Lung (tissue), 12 donors: ENCODE data around the gene PTTG1. TPM values are rescaled to one million over a fixed set of nuclear protein-coding genes. Genes with fewer than 3 reads are reported as not detected.
A peak's percentile ranks its signal among the peaks of the same experiment; 100 is the strongest.

ENCODE experiments used
- ATAC-seq: fragments of 200-7000 bp; cut with Tn5 transposase; one replicate; pipeline ENCODE4 v1.9.1; 2020; ENCODE audit warnings: moderate number of reproducible peaks; ENCODE audit not compliant: insufficient read depth, low FRiP score
- DNase-seq, 3 donors: peaks; one replicate each; pipeline ENCODE4 v3.0.0-alpha.2; 2013 to 2017
- H3K27ac ChIP-seq, 2 donors: one replicate each; pipeline ENCODE4 v1.5.1; 2013; ENCODE audit warnings: mild to moderate bottlenecking in 2 of 2, moderate library complexity in 2 of 2, control low read depth in 1 of 2, inconsistent platforms in 1 of 2, low read depth in 1 of 2, low read length in 1 of 2
- H3K27me3 ChIP-seq, 3 donors: one replicate each; pipeline ENCODE4 v1.5.1; 2013; ENCODE audit warnings: low read length in 2 of 3; ENCODE audit not compliant: control insufficient read depth in 3 of 3, insufficient read depth in 3 of 3
- H3K36me3 ChIP-seq, 4 donors: one replicate each; pipeline ENCODE4 v1.5.1; 2013; ENCODE audit warnings: low read length in 4 of 4, mild to moderate bottlenecking in 1 of 4, moderate library complexity in 1 of 4; ENCODE audit not compliant: control insufficient read depth in 4 of 4, insufficient read depth in 4 of 4
- H3K4me1 ChIP-seq, 5 donors: one replicate each; pipeline ENCODE4 v1.5.1; 2013; ENCODE audit warnings: low read length in 5 of 5, mild to moderate bottlenecking in 2 of 5, moderate library complexity in 1 of 5; ENCODE audit not compliant: control insufficient read depth in 5 of 5, insufficient read depth in 5 of 5
- H3K4me3 ChIP-seq: one replicate; pipeline ENCODE4 v1.5.1; 2013; ENCODE audit warnings: mild to moderate bottlenecking, control low read depth, moderate library complexity
- H3K9ac ChIP-seq, 2 donors: one replicate each; pipeline ENCODE4 v1.5.1; 2013; ENCODE audit warnings: low read length in 2 of 2, control low read depth in 1 of 2; ENCODE audit not compliant: insufficient read depth in 1 of 2
- H3K9me3 ChIP-seq, 4 donors: one replicate each; pipeline ENCODE4 v1.5.1; 2013; ENCODE audit warnings: low read length in 3 of 4, mild to moderate bottlenecking in 1 of 4, moderate library complexity in 1 of 4; ENCODE audit not compliant: control insufficient read depth in 4 of 4, insufficient read depth in 3 of 4
- WGBS, 2 donors: extraction: QIAGEN DNeasy Blood & Tissue Kit; methylation state at CpG; one replicate each; pipeline ENCODE4 v1.1.7; 2013; 5-methylcytosine and 5-hydroxymethylcytosine counted together
- polyA plus RNA-seq, 2 donors: library from polyadenylated mRNA; stranded (reverse); fragments of 200-250 nt; gene quantifications; one replicate each; pipeline ENCODE4 v1.2.1, GENCODE V29; 2013
- total RNA-seq, 2 donors: library from RNA; depleted of rRNA in 1 of 2; stranded (reverse); fragments of >200 nt in 1 of 2; gene quantifications; one replicate each; pipeline ENCODE4 v1.2.1, GENCODE V29; 2014 to 2021
- TF ChIP-seq, protein P1 (sequence below): IDR thresholded peaks from 2 replicates; pipeline ENCODE4 v1.5.1; 2012; ENCODE audit warnings: mild to moderate bottlenecking; ENCODE audit errors: control extremely low read depth, extremely low read depth
- donor health status: control.
- donor health status: control.
- donor health status: Bipolar disorder and iron deficiency.
- donor health status: healthy.
- donor health status: DM: yes; HTN: yes; CAD: no.

Gene PTTG1
- total and polyA plus RNA-seq, 4 donors = 4.0 to 29.2 (median 15.4) TPM

DNA sequence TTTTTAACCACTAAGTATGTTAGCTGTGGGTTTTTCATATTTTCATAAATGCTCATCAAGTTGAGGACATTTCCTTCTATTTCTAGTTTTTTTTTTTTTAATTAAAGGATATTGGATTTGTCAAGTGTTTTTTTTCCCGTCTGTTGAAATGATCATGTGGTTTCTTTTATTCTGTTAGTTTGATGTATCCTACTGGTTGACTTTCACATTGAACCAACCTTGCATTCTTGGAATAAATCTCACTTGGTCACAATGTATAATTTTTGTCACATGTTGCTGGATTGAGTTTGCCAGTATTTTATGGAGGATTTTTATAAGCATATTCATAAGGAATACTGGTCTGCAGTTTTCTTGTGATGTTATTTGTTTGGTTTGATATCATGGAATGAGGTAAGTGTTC lies 34.2 kb upstream of the PTTG1 start:
- H3K36me3 ChIP-seq = peaks cover 0 to 4% (median 0%) of the 10 kb centered on the region in 4 donors
- no peaks in the 10 kb centered on the region for H3K27me3 ChIP-seq
- H3K4me3 ChIP-seq = no peak overlapping the region
- DNase-seq = no peak
- peaks cover 0 to 6% (median 2%) of the 10 kb centered on the region in 4 donors for H3K9me3 ChIP-seq
- H3K4me1 ChIP-seq = no peaks in the 10 kb centered on the region
- WGBS, 2 donors = 84 to 91% methylated on average over 1 of the region's 1 CpG
- H3K27ac ChIP-seq = no peak overlapping the region
- ATAC-seq = no peak
- no peak overlapping the region for H3K9ac ChIP-seq
- TF ChIP-seq, protein P1, sequence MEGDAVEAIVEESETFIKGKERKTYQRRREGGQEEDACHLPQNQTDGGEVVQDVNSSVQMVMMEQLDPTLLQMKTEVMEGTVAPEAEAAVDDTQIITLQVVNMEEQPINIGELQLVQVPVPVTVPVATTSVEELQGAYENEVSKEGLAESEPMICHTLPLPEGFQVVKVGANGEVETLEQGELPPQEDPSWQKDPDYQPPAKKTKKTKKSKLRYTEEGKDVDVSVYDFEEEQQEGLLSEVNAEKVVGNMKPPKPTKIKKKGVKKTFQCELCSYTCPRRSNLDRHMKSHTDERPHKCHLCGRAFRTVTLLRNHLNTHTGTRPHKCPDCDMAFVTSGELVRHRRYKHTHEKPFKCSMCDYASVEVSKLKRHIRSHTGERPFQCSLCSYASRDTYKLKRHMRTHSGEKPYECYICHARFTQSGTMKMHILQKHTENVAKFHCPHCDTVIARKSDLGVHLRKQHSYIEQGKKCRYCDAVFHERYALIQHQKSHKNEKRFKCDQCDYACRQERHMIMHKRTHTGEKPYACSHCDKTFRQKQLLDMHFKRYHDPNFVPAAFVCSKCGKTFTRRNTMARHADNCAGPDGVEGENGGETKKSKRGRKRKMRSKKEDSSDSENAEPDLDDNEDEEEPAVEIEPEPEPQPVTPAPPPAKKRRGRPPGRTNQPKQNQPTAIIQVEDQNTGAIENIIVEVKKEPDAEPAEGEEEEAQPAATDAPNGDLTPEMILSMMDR = no peak

DNA sequence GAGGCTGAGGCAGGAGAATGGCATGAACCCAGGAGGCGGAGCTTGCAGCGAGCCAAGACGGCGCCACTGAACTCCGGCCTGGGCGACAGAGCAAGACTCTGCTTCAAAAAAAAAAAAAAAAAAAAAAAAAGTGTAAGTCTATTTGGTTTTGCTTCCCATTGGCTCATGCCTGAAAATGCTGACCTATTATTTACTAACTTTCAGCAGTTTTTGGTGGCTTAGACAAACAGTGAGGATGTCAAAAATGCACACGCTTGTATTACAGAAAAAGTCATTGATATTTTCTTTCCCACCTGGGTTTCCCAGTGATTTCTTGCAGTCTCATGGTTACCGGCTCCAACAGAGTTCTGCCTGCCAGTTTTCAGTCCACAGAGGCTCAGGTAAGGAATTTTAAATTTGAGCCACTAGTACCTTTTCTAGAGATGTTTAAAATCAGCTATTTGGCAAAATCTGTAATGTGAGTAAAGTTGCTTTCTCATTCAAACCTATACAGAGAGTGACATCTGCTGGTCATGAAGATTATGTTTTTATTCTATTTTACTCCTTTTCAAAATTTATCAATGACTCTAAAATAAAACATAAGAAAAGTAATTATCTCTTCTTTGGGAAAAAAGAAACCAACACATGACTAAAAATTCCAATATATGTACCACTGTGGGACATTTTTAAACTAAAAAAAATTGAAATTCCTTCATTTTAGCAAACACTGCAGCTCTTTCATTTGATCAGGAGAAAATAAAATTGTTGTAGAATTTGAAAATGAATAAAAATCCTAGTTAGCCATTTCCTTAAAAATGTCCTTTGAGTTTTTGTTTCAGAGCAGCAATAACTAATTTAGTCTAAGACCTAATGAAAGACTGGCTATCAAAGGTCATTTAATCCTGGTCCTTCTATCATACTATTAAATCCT lies 30.6 kb upstream of the PTTG1 start:
- no peak for ATAC-seq

DNA sequence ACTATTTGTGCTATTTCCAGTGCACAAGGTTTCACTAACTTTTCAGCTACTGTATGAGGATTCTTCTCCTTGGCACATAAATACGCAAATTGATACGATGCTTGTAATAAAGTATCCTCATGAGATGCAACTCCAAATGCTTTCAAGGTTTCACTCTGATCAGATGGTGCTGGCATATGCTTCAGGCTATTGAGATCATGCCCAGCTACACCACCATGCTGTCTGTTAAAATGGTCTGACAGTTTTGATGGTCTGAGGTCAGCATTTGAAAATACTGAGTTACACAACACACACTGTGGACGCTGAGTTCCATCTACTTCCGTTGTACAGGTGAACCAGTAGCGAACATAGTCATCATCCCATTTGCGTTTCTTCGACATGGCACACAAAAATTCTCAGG lies 26.5 kb upstream of the PTTG1 start:
- H3K9me3 ChIP-seq = no peaks in the 10 kb centered on the region
- H3K27me3 ChIP-seq = no peaks in the 10 kb centered on the region
- TF ChIP-seq, protein P1 = no peak
- H3K27ac ChIP-seq = no peak overlapping the region
- H3K4me1 ChIP-seq = peaks cover 0 to 11% (median 3%) of the 10 kb centered on the region in 5 donors
- no peak for ATAC-seq
- no peak for DNase-seq
- H3K9ac ChIP-seq = no peak overlapping the region
- 95 to 97% methylated on average over 7 of the region's 7 CpGs for WGBS, 2 donors
- H3K4me3 ChIP-seq = no peak overlapping the region
- peaks cover 0 to 2% (median 0%) of the 10 kb centered on the region in 4 donors for H3K36me3 ChIP-seq

More for the DNA sequence above, 30.6 kb upstream of the PTTG1 start:
- TF ChIP-seq, protein P1 = no peak
- Histone ChIP-seq H3K4me1 (no peaks in the 10 kb centered on the region), H3K9me3 (peaks cover 0 to 6% (median 2%) of the 10 kb centered on the region in 4 donors), H3K4me3 (no peak overlapping the region), H3K27me3 (no peaks in the 10 kb centered on the region), H3K27ac (no peak overlapping the region), H3K36me3 (peaks cover 0 to 4% (median under 1%) of the 10 kb centered on the region in 4 donors), H3K9ac (no peak overlapping the region)
- peak in 2 of 3 donors; percentile 52 to 64 for DNase-seq
- 79 to 83% methylated on average over 8 of the region's 8 CpGs for WGBS, 2 donors
